ENCODE results near the gene SSC5D. TPM values are rescaled to one million over a fixed set of nuclear protein-coding genes. Genes with fewer than 3 reads are reported as not detected.

SSC5D gene
- total and polyA plus RNA-seq, 2 of the 4 experiments (the other 2 are of a cell fraction): 1.4 to 19.1 TPM

DNA sequence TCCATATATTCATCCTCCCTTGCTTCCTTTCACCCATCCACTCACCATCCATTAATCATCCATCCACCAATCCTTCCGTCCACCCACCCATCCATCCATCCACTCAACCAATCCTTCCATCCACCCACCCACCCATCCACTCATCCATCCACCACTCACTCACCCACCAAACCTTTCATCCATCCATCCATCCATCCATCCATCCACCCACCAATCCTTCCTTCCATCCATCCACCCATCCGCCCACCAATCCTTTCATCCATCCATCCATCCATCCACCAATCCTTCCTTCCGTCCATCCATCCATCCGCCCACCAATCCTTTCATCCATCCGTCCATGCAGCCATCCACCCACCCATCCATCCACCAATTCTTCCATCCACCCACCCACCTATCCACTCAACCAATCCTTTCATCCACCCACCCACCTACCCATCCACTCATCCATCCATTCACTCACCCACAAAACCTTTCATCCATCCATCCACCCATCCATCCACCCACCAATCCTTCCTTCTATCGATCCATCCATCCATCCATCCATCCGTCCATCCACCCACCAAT is 54.1 kb downstream of the SSC5D start:
- no TSS peak for BruUV-seq (replicated peaks)
- no peaks in the 10 kb centered on the region for H3K36me3 ChIP-seq (ENCODE audit: control insufficient read depth, insufficient read depth, low read length)
- no peak overlapping the region for H2BK20ac ChIP-seq (ENCODE audit: low read depth, low read length)
- H3K56ac ChIP-seq (ENCODE audit: extremely low read depth, insufficient read depth, low read length): no peak overlapping the region
- no peak overlapping the region for H2AK9ac ChIP-seq (replicated peaks; ENCODE audit: low read depth, low read length, poor library complexity)
- TF ChIP-seq NFE2L2 (IDR thresholded peaks at IDR 0.05; ENCODE audit: low read depth, low read length) (no peak), BHLHE40 (IDR thresholded peaks at IDR 0.05; ENCODE audit: low read depth, low read length) (no peak), RAD21 (IDR thresholded peaks at IDR 0.05; ENCODE audit: low read length) (no peak), CHD1 (IDR thresholded peaks at IDR 0.05; ENCODE audit: low read depth, low read length) (no peak), RCOR1 (IDR thresholded peaks at IDR 0.05; ENCODE audit: insufficient replicate concordance, low read length) (no peak), POLR2A (IDR thresholded peaks at IDR 0.05; ENCODE audit: low read depth, low read length) (no peak), RFX5 (IDR thresholded peaks at IDR 0.05; ENCODE audit: low read depth, low read length) (no peak), FOS (IDR thresholded peaks at IDR 0.05; ENCODE audit: low read depth, low read length) (no peak), MAFK (IDR thresholded peaks at IDR 0.05; ENCODE audit: low read depth, low read length) (no peak), MAZ (IDR thresholded peaks at IDR 0.05; ENCODE audit: borderline replicate concordance, low read depth, low read length) (no peak)
- TF ChIP-seq, protein P1, sequence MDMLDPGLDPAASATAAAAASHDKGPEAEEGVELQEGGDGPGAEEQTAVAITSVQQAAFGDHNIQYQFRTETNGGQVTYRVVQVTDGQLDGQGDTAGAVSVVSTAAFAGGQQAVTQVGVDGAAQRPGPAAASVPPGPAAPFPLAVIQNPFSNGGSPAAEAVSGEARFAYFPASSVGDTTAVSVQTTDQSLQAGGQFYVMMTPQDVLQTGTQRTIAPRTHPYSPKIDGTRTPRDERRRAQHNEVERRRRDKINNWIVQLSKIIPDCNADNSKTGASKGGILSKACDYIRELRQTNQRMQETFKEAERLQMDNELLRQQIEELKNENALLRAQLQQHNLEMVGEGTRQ (IDR thresholded peaks at IDR 0.05; ENCODE audit: low read depth, low read length): no peak
- H3K9ac ChIP-seq (ENCODE audit: low read depth, low read length): no peak overlapping the region
- intact Hi-C loops (cut with micrococcal nuclease) (no loop called here), in situ Hi-C loops (cut with MboI; ENCODE audit: low sequenced_read_pairs) (no loop called here), dilution Hi-C loops (cut with HindIII; ENCODE audit: low sequenced_read_pairs, unreplicated experiment) (no loop called here)
- DNase-seq (no peak), ATAC-seq (ENCODE audit: low read depth) (no peak)
- H4K20me1 ChIP-seq (ENCODE audit: insufficient read depth, low read length): no peaks in the 10 kb centered on the region
- no peak overlapping the region for H2AFZ ChIP-seq (replicated peaks; ENCODE audit: low read length, poor library complexity)
- 88 to 98% methylated on average over 7 of the region's 7 CpGs for WGBS, 2 experiments (ENCODE audit: extremely low coverage in 2 of 2, insufficient read length in 1 of 2)
- H4K91ac ChIP-seq (ENCODE audit: insufficient read depth, low read depth, low read length): no peak overlapping the region
- H3K27me3 ChIP-seq (ENCODE audit: control insufficient read depth, insufficient read depth, low read length): no peaks in the 10 kb centered on the region; the same call in 1 of the 2 replicates
- no peak overlapping the region for H3K23ac ChIP-seq (ENCODE audit: low read depth, low read length)
- H3K4ac ChIP-seq (ENCODE audit: low read depth, low read length): no peak overlapping the region
- H3K4me3 ChIP-seq (ENCODE audit: insufficient read depth, low read depth, low read length): no peak overlapping the region
- no peak overlapping the region for H4K8ac ChIP-seq (ENCODE audit: low read depth in 2 of 2, low read length in 2 of 2)
- H2AK5ac ChIP-seq (ENCODE audit: low read depth, low read length): no peak overlapping the region; the same call in 1 of the 2 replicates
- H3K79me1 ChIP-seq (ENCODE audit: low read depth in 1 of 2, low read length in 2 of 2): no peaks in the 10 kb centered on the region
- H2BK5ac ChIP-seq (ENCODE audit: low read depth, low read length, poor library complexity, severe bottlenecking): no peak overlapping the region
- 0 out of 2 replicates have a peak, but pooled peaks cover 8% of the 10 kb centered on the region for H3K9me1 ChIP-seq (ENCODE audit: insufficient read depth, low read length)
- H3K14ac ChIP-seq (replicated peaks; ENCODE audit: low read depth, low read length): no peak overlapping the region
- no peak overlapping the region for H4K5ac ChIP-seq (ENCODE audit: low read depth, low read length)
- no peak overlapping the region for H3K27ac ChIP-seq (ENCODE audit: insufficient read depth, low read length)
- CTCF ChIA-PET: no interaction called here
- H2BK120ac ChIP-seq (ENCODE audit: low read depth, low read length): no peak overlapping the region
- H3K18ac ChIP-seq (ENCODE audit: low read depth, low read length): no peak overlapping the region
- no peak overlapping the region for H2BK15ac ChIP-seq (ENCODE audit: low read depth, low read length)
- no peak overlapping the region for H3K4me2 ChIP-seq (ENCODE audit: low read depth, low read length)
- POLR2A ChIA-PET (ENCODE audit: unreplicated experiment): no interaction called here
- peaks cover 14% of the 10 kb centered on the region for H3K4me1 ChIP-seq (ENCODE audit: control insufficient read depth, insufficient read depth, low read length)
- H3K9me3 ChIP-seq (ENCODE audit: control insufficient read depth, insufficient read depth, low read length): no peaks in the 10 kb centered on the region; the same call in 1 of the 2 replicates

Measured in IMR-90 (cell line).